Measurements from ENCODE around the gene XYLT1.

- no peak for TF ChIP-seq CTCF (IDR thresholded peaks at IDR 0.05)
- TF ChIP-seq POLR2A (IDR thresholded peaks at IDR 0.05), result no peak
Measured at GRCh38 chr16:17259751-17260270, 210.9 kb downstream of the XYLT1 start.

Measured in thyroid gland (tissue), 4 donors.